Measurements from ENCODE around the gene HOXD10. TPM values are rescaled to one million over a fixed set of nuclear protein-coding genes. Genes with fewer than 3 reads are reported as not detected.

The HOXD10 gene
- total and polyA plus RNA-seq, 2 donors (not counting 1 experiment from before 2014, with no cell fraction given), result not detected

- H3K4me3 ChIP-seq (replicated peaks in 1 of 4; ENCODE audit: control extremely low read depth in 1 of 4, insufficient read depth in 1 of 4, low read depth in 3 of 4, low read length in 4 of 4), result no peak within 1 kb of the TSS
- H3K79me2 ChIP-seq (ENCODE audit: control insufficient read depth, insufficient read depth, low read length), result no peaks in the 10 kb centered on the region
- no peaks in the 10 kb centered on the region for H3K4me1 ChIP-seq (ENCODE audit: control insufficient read depth, extremely low read depth, insufficient read depth, low read length)
- H3K9me3 ChIP-seq (ENCODE audit: control insufficient read depth, insufficient read depth, low read depth, low read length), result no peaks in the 10 kb centered on the region
- peaks cover 75% of the 10 kb centered on the region for H3K27me3 ChIP-seq (ENCODE audit: control insufficient read depth, insufficient read depth, low read length)
- H3K36me3 ChIP-seq (ENCODE audit: control insufficient read depth, insufficient read depth, low read length), result no peaks in the 10 kb centered on the region
- H3K9ac ChIP-seq (ENCODE audit: insufficient read depth, low read length), result no peak within 1 kb of the TSS
- H2AFZ ChIP-seq (ENCODE audit: low read length), result no peak within 1 kb of the TSS
- TF ChIP-seq CTCF (conservative IDR thresholded peaks at IDR 0.05 in 1 of 2, IDR thresholded peaks at IDR 0.05 in 1 of 2; ENCODE audit: low read depth in 1 of 2, low read length in 2 of 2) (no peak), EZH2 (IDR thresholded peaks at IDR 0.05; ENCODE audit: low read length, missing control alignments) (peak; percentile 89)
- no peaks in the 10 kb centered on the region for H4K20me1 ChIP-seq (ENCODE audit: control insufficient read depth, extremely low read depth, insufficient read depth, low read length)
- DNase-seq (ENCODE audit: low read depth in 2 of 2), result peak in 1 of 2 donors; percentile 66
- no peak within 1 kb of the TSS for H3K27ac ChIP-seq (ENCODE audit: insufficient read depth, low read length)
- no peak within 1 kb of the TSS for H3K4me2 ChIP-seq (ENCODE audit: extremely low read depth, insufficient read depth, low read length)
Measured at GRCh38 chr2:176151442-176152287, 35.1 kb downstream of the HOXD10 start, which contains the start of gene HOXD4. Gene HOXD4, plus strand, starts transcription at chr2:176151550. Its CDS starts 84 bp downstream, at chr2:176151634.

GRCh38 chr2:176152350-176153181 lies 36.0 kb downstream of the HOXD10 start:
- DNase-seq (ENCODE audit: low read depth in 2 of 2), result peak in 1 of 2 donors; percentile 65
- Histone ChIP-seq H3K27ac (ENCODE audit: insufficient read depth, low read length) (no peak overlapping the region), H3K4me1 (ENCODE audit: control insufficient read depth, extremely low read depth, insufficient read depth, low read length) (no peaks in the 10 kb centered on the region), H4K20me1 (ENCODE audit: control insufficient read depth, extremely low read depth, insufficient read depth, low read length) (no peaks in the 10 kb centered on the region), H3K4me3 (replicated peaks in 1 of 4; ENCODE audit: control extremely low read depth in 1 of 4, insufficient read depth in 1 of 4, low read depth in 3 of 4, low read length in 4 of 4) (no peak overlapping the region), H3K27me3 (ENCODE audit: control insufficient read depth, insufficient read depth, low read length) (peaks cover 75% of the 10 kb centered on the region), H3K9ac (ENCODE audit: insufficient read depth, low read length) (no peak overlapping the region), H3K79me2 (ENCODE audit: control insufficient read depth, insufficient read depth, low read length) (no peaks in the 10 kb centered on the region), H3K4me2 (ENCODE audit: extremely low read depth, insufficient read depth, low read length) (no peak overlapping the region), H3K9me3 (ENCODE audit: control insufficient read depth, insufficient read depth, low read depth, low read length) (no peaks in the 10 kb centered on the region), H2AFZ (ENCODE audit: low read length) (no peak overlapping the region), H3K36me3 (ENCODE audit: control insufficient read depth, insufficient read depth, low read length) (no peaks in the 10 kb centered on the region)
- TF ChIP-seq EZH2 (IDR thresholded peaks at IDR 0.05; ENCODE audit: low read length, missing control alignments) (peak; percentile 57), CTCF (conservative IDR thresholded peaks at IDR 0.05 in 1 of 2, IDR thresholded peaks at IDR 0.05 in 1 of 2; ENCODE audit: low read depth in 1 of 2, low read length in 2 of 2) (no peak)

Data from fibroblast of lung (primary cell).